Heart left ventricle (tissue), 13 donors: ENCODE measurements around the gene ITPR2.

ENCODE experiments used
- CTCF ChIP-seq, 12 donors: fragments of 200-600 bp; sonication (generic) in 4 of 12; IDR thresholded peaks; one replicate each; pipeline versions ENCODE4 v1.5.0 to v1.8.0; 2018 to 2022; ENCODE audit warnings: antibody characterized with exemption in 12 of 12, mild to moderate bottlenecking in 5 of 12
- POLR2A ChIP-seq, 2 donors: fragments of 450-650 bp; IDR thresholded peaks; one replicate each; pipeline ENCODE4 v1.6.1; 2017; ENCODE audit warnings: antibody characterized with exemption in 2 of 2, mild to moderate bottlenecking in 2 of 2, moderate library complexity in 2 of 2
- donor health status: ischemic (EF 13 %, LVEDD 7.1; RV severe dilation, severe dysfunction).
- donor health status: DM: no; HTN: yes; CAD: no.
- donor health status: DM: no; HTN: no; CAD: no.
- donor health status: ischemic (EF 25% LVEDD 6.9; RV normal size, moderate dysfunction).
- donor health status: ischemic (EF 25% LVEDD 5.7; RV mildly dilated, moderate dysfunction).
- donor health status: ischemic (EF 35%, LVEDD 5.7; RV mildly dilated, moderate dysfunction).
- donor health status: nonischemic (EF 11% LVEDD 7.7; RV severe dilation, severe dysfunction).
- donor health status: DM: yes; HTN: yes; CAD: no.
- donor health status: PGD.
- donor health status: ischemic (EF 29% LVEDD 5.4; RV normal size, mild dysfunction).
- donor health status: nonischemic (EF 23%, LVEDD 6.1; RV moderate dilation, normal function).

- TF ChIP-seq CTCF (IDR thresholded peaks at IDR 0.05), result no peak
- TF ChIP-seq POLR2A (IDR thresholded peaks at IDR 0.05), result no peak
Observed at GRCh38 chr12:26303418-26303817, 529.6 kb downstream of the ITPR2 start.
